ENCODE results near the gene KLF18. TPM values are rescaled to one million over a fixed set of nuclear protein-coding genes. Genes with fewer than 3 reads are reported as not detected.

Gene KLF18
- total RNA-seq (2014; rRNA removed; shearing (Covaris generic)) = not detected in 2 replicates

- no peak for DNase-seq (ENCODE audit: low read depth in 1 of 2, low spot score in 2 of 2)
- H3K4me1 ChIP-seq (replicated peaks) = no peaks in the 10 kb centered on the region
These were observed at the start of gene KLF18 for GRCh38 chr1:44141531-44141930. KLF18 (minus strand) TSS chr1:44141631; CDS start chr1:44141631, 0 bp downstream.

DNA sequence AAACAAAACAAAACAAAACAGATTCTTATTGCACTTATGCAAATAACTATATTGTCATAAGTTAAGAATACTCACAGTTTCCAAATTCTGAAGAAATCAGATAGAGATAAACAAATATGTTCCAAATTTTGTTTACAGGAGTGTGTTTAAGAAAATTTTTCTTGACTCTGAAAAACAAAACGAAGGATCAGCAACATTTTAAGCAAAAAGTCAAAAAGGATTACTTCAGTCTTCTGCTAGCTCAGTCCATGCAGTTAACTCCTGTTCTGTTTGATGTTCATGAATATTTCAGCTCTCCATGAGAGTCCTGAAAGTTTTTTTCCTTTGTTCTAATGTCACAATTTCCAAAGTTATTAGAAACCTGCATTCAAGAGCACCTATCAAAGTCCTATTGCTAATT lies 33.2 kb upstream of the KLF18 start:
- no peak overlapping the region for H3K4me3 ChIP-seq
- peaks cover 6% of the 10 kb centered on the region; the same call in 1 of the 2 replicates for H3K9me3 ChIP-seq (replicated peaks)
- no peak overlapping the region for H3K27ac ChIP-seq
- no peaks in the 10 kb centered on the region for H3K36me3 ChIP-seq
- H3K27me3 ChIP-seq (replicated peaks) = no peaks in the 10 kb centered on the region
- no peaks in the 10 kb centered on the region for H3K4me1 ChIP-seq (replicated peaks)
- no peak for DNase-seq (ENCODE audit: low read depth in 1 of 2, low spot score in 2 of 2)

More at GRCh38 chr1:44141531-44141930, at the start of gene KLF18:
- peaks cover 6% of the 10 kb centered on the region for H3K9me3 ChIP-seq (replicated peaks)
- no peak within 1 kb of the TSS for H3K4me3 ChIP-seq
- H3K27me3 ChIP-seq (replicated peaks) = no peaks in the 10 kb centered on the region
- H3K36me3 ChIP-seq = no peaks in the 10 kb centered on the region
- no peak within 1 kb of the TSS for H3K27ac ChIP-seq

DNA sequence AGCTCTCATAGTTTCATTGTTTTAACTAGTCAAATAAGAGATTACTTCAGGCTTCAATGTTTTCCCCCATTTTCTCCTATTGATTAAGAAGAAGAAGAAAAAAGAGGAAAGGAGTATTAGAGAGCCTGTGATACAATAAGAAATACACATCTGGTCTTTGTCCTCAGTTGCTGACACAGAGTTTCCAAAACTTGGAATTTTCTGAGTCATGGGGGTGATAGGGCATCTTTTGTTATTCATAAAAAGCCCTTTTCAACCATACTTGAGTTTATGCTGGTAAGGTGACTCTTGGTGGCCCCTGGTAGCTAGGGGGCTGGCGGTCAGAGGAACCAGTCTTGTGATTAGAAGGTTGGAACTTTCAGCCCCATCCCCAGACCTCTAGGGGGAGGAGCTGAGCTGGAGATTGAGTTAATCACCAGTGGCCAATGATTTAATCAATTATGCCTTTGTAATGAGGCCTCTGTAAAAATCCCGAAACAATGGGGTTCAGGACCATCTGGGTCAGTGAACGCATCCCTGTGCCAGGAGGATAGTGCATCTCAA lies 28.9 kb upstream of the KLF18 start:
- Histone ChIP-seq H3K4me1 (replicated peaks) (no peaks in the 10 kb centered on the region), H3K27me3 (replicated peaks) (no peaks in the 10 kb centered on the region), H3K36me3 (no peaks in the 10 kb centered on the region), H3K4me3 (no peak overlapping the region), H3K9me3 (replicated peaks) (peaks cover 6% of the 10 kb centered on the region; the same call in 1 of the 2 replicates), H3K27ac (no peak overlapping the region)
- DNase-seq (ENCODE audit: low read depth in 1 of 2, low spot score in 2 of 2) = no peak

GRCh38 chr1:44168520-44169098 lies 27.2 kb upstream of the KLF18 start:
- no peaks in the 10 kb centered on the region for H3K4me1 ChIP-seq (replicated peaks)
- no peak overlapping the region for H3K4me3 ChIP-seq
- no peaks in the 10 kb centered on the region for H3K9me3 ChIP-seq (replicated peaks)
- DNase-seq (ENCODE audit: low read depth in 1 of 2, low spot score in 2 of 2) = no peak
- H3K27ac ChIP-seq = no peak overlapping the region
- no peaks in the 10 kb centered on the region for H3K27me3 ChIP-seq (replicated peaks)
- H3K36me3 ChIP-seq = no peaks in the 10 kb centered on the region

DNA sequence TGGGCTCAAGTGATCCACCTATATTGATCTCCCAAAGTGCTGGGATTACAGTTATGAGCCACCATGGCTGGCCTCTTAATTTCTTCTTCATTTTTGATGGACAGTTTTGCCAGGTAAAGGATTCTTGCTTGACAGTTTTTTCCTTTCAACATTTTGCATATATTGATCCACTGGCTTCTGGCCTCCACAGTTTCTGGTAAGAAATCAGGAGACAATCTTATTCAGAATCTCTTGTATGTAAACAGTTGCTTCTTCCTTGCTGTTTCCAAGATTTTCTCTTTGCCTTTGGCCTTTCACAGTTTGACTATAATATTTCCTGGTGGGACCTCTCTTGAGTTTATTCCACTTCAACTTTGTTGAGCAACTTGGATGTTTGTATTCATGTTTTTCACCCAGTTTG lies 20.1 kb upstream of the KLF18 start:
- Histone ChIP-seq H3K4me3 (no peak overlapping the region), H3K9me3 (replicated peaks) (no peaks in the 10 kb centered on the region; the same call in 1 of the 2 replicates), H3K36me3 (no peaks in the 10 kb centered on the region), H3K4me1 (replicated peaks) (no peaks in the 10 kb centered on the region), H3K27ac (no peak overlapping the region), H3K27me3 (replicated peaks) (no peaks in the 10 kb centered on the region)
- DNase-seq (ENCODE audit: low read depth in 1 of 2, low spot score in 2 of 2) = no peak

DNA sequence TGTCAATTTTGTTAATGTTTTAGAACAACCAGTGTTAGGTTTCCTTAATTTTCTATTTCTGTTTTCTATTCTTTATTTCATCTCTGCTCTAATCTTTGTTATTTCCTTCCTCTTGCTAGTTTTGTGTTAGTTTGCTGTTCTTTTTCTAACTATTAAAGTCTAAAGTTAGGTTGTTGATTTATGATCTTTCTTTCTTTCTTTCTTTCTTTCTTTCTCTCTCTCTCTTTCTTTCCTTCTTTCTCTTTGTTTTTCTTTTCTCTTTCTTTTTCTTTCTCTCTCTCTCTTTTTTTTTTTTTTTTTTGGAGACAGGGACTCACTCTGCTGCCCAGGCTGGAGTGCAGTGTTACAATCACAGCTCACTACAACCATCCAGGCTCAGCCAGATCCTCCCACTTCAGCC lies 17.4 kb upstream of the KLF18 start:
- H3K27ac ChIP-seq = no peak overlapping the region
- no peaks in the 10 kb centered on the region for H3K27me3 ChIP-seq (replicated peaks)
- DNase-seq (ENCODE audit: low read depth in 1 of 2, low spot score in 2 of 2) = no peak
- H3K36me3 ChIP-seq = no peaks in the 10 kb centered on the region
- peaks cover 9% of the 10 kb centered on the region for H3K4me1 ChIP-seq (replicated peaks)
- H3K9me3 ChIP-seq (replicated peaks) = no peaks in the 10 kb centered on the region; the same call in 1 of the 2 replicates
- no peak overlapping the region for H3K4me3 ChIP-seq

DNA sequence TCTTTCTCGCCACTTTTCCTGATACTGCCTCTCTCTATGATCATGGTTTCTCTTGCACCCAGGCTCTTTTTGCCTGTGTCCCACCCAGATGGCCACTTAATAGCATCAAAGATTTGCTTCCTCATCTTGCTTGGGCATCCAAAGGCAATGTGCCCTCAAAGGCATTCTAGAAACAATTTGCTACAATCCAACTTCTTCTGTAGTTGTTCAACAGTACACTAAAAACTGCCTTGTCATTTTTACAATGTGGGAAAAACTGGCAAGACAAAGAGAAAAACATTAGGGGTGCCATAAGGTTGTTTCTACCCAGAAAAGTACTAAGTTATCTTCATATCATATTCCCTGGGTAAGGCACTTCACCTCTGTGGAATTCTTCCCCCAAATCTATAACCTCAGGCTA lies 16.5 kb upstream of the KLF18 start:
- Histone ChIP-seq H3K36me3 (no peaks in the 10 kb centered on the region), H3K4me1 (replicated peaks) (peaks cover 9% of the 10 kb centered on the region), H3K9me3 (replicated peaks) (no peaks in the 10 kb centered on the region; the same call in 1 of the 2 replicates), H3K4me3 (no peak overlapping the region), H3K27me3 (replicated peaks) (no peaks in the 10 kb centered on the region), H3K27ac (no peak overlapping the region)
- DNase-seq (ENCODE audit: low read depth in 1 of 2, low spot score in 2 of 2) = no peak

DNA sequence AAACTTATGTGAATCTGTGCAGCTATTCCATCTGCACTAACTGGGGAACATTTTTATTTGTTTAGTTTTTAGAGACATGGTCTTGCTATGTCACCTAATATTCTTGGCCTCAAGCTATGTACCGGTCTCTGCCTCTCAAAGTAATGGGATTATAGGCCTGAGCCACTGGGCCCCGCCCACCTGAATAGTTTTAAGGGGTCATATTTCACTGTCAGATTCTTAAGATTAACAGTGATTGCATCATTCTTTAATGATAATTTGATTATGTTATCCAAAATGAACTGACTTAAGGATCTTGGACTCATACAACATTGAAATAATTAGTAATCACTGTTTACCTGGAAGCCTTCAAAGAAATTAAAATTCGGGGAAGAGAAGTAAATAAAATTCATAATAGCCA lies 12.6 kb upstream of the KLF18 start:
- DNase-seq (ENCODE audit: low read depth in 1 of 2, low spot score in 2 of 2) = no peak

GRCh38 chr1:44152692-44153091 lies 11.3 kb upstream of the KLF18 start:
- H3K36me3 ChIP-seq = no peaks in the 10 kb centered on the region
- DNase-seq (ENCODE audit: low read depth in 1 of 2, low spot score in 2 of 2) = no peak

More for the DNA sequence above, 12.6 kb upstream of the KLF18 start:
- no peaks in the 10 kb centered on the region for H3K9me3 ChIP-seq (replicated peaks)
- peaks cover 9% of the 10 kb centered on the region for H3K4me1 ChIP-seq (replicated peaks)
- H3K27me3 ChIP-seq (replicated peaks) = 0 out of 2 replicates have a peak, but pooled peaks cover 2% of the 10 kb centered on the region
- H3K27ac ChIP-seq = no peak overlapping the region
- H3K4me3 ChIP-seq = no peak overlapping the region
- no peaks in the 10 kb centered on the region for H3K36me3 ChIP-seq

GRCh38 chr1:44151808-44152207 lies 10.4 kb upstream of the KLF18 start:
- Histone ChIP-seq H3K27me3 (replicated peaks) (0 out of 2 replicates have a peak, but pooled peaks cover 2% of the 10 kb centered on the region), H3K4me3 (no peak overlapping the region), H3K4me1 (replicated peaks) (peaks cover 9% of the 10 kb centered on the region), H3K9me3 (replicated peaks) (no peaks in the 10 kb centered on the region), H3K36me3 (no peaks in the 10 kb centered on the region), H3K27ac (no peak overlapping the region)
- no peak for DNase-seq (ENCODE audit: low read depth in 1 of 2, low spot score in 2 of 2)

More at GRCh38 chr1:44152692-44153091, 11.3 kb upstream of the KLF18 start:
- H3K4me1 ChIP-seq (replicated peaks) = peaks cover 9% of the 10 kb centered on the region
- 0 out of 2 replicates have a peak, but pooled peaks cover 2% of the 10 kb centered on the region for H3K27me3 ChIP-seq (replicated peaks)
- H3K4me3 ChIP-seq = no peak overlapping the region
- no peak overlapping the region for H3K27ac ChIP-seq
- no peaks in the 10 kb centered on the region for H3K9me3 ChIP-seq (replicated peaks)

- no peak for DNase-seq (ENCODE audit: low read depth in 1 of 2, low spot score in 2 of 2)
- H3K27ac ChIP-seq = no peak overlapping the region
- no peaks in the 10 kb centered on the region for H3K9me3 ChIP-seq (replicated peaks)
- no peaks in the 10 kb centered on the region for H3K36me3 ChIP-seq
- H3K4me1 ChIP-seq (replicated peaks) = peaks cover 9% of the 10 kb centered on the region
- no peak overlapping the region for H3K4me3 ChIP-seq
- H3K27me3 ChIP-seq (replicated peaks) = 0 out of 2 replicates have a peak, but pooled peaks cover 2% of the 10 kb centered on the region
These were observed 9.9 kb upstream of the KLF18 start for GRCh38 chr1:44151332-44151731.

- H3K27me3 ChIP-seq (replicated peaks) = 0 out of 2 replicates have a peak, but pooled peaks cover 2% of the 10 kb centered on the region
These were observed 6.2 kb upstream of the KLF18 start for GRCh38 chr1:44147582-44147981.

GRCh38 chr1:44146536-44147361 lies 5.3 kb upstream of the KLF18 start:
- DNase-seq (ENCODE audit: low read depth in 1 of 2, low spot score in 2 of 2) = no peak
- Histone ChIP-seq H3K27me3 (replicated peaks) (0 out of 2 replicates have a peak, but pooled peaks cover under 1% of the 10 kb centered on the region), H3K36me3 (no peaks in the 10 kb centered on the region), H3K4me1 (replicated peaks) (no peaks in the 10 kb centered on the region), H3K9me3 (replicated peaks) (peaks cover 6% of the 10 kb centered on the region), H3K4me3 (no peak overlapping the region), H3K27ac (no peak overlapping the region)

More at GRCh38 chr1:44147582-44147981, 6.2 kb upstream of the KLF18 start:
- Histone ChIP-seq H3K4me1 (replicated peaks) (no peaks in the 10 kb centered on the region), H3K36me3 (no peaks in the 10 kb centered on the region), H3K9me3 (replicated peaks) (peaks cover 6% of the 10 kb centered on the region), H3K27ac (no peak overlapping the region), H3K4me3 (no peak overlapping the region)
- no peak for DNase-seq (ENCODE audit: low read depth in 1 of 2, low spot score in 2 of 2)
